ENCODE data around the gene ZBTB7C.

- TF ChIP-seq EP300 (IDR thresholded peaks at IDR 0.05) (no peak), CTCF (IDR thresholded peaks at IDR 0.05) (no peak), POLR2A (IDR thresholded peaks at IDR 0.05; ENCODE audit: low read length) (no peak), EHMT2 (IDR thresholded peaks at IDR 0.05; ENCODE audit: low read depth) (no peak), USF2 (IDR thresholded peaks at IDR 0.05) (no peak), PHF8 (IDR thresholded peaks at IDR 0.05; ENCODE audit: borderline replicate concordance, low read depth) (no peak), SMC3 (IDR thresholded peaks at IDR 0.05) (no peak), MAX (IDR thresholded peaks at IDR 0.05) (no peak)
These were observed 9.5 kb upstream of the ZBTB7C start for GRCh38 chr18:48418539-48419276.

Data from A549 (cell line).